GM19328 (cell line): ENCODE data around the gene CEP112.
"Not testable (repeated sequence)": the region's sequence is repeated elsewhere in the genome, so short reads cannot be mapped to it uniquely, and the experiment has no call there.

Source experiments
- ATAC-seq: cut with Tn5 transposase; IDR thresholded peaks from one replicate; pipeline ENCODE4 v1.9.1; 2021; ENCODE audit warnings: mild to moderate bottlenecking, moderate library complexity; ENCODE audit not compliant: unreplicated experiment

Gene CEP112

DNA sequence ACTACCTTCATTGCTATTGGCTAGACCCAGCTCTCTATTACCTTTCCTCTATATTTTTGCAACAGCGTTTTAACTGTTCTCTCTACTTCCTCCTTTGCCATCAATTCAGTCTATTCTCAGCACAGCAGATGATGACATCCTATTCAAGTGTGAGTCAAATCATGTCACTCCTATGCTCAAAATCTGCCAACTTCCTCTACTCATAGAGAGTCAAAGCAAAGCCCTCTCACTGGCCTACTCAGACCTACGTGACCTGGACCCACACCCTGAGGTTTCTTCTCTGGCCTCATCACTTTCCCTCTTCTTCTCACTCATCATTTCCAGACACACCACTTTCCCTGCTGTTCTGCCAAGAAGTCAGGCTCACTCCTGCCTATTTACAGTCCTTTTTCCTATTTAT is 341.4 kb downstream of the CEP112 start:
- ATAC-seq, result no peak

DNA sequence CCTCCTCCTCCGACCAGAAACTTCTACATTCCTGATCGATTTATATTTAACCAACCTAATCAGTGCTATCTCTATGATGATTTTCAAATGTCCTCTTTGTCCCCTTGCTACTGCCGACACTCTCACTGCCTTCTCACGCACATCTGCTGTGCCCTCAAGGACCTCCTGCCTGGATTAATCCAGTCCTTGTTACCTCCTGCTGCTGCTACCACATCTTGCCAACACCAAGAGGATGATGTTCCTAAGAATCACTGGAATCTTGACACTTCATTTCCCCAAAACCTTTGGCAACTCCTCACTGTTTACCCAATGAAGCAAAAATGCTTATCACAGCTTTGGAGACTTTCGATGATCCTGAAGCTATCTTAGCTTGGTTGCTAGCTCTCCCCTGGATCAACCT is 343.2 kb downstream of the CEP112 start:
- no peak for ATAC-seq

DNA sequence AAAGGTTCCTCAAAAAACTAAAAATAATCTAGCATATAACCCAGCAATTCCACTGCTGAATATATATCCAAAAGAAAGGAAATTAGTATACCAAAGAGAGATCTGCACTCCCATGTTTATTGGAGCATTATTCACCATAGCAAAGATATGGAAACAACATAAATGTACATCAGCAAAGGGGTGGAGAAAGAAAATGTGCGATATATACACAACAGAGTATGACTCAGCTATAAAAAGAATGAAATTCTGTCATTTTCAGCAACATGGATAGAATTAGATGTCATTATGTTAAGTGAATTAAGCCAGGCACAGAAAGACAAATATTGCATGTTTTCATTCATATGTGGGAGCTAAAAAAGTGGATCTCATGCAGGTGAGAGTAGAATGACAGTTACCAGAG is 350.8 kb downstream of the CEP112 start:
- no peak for ATAC-seq

DNA sequence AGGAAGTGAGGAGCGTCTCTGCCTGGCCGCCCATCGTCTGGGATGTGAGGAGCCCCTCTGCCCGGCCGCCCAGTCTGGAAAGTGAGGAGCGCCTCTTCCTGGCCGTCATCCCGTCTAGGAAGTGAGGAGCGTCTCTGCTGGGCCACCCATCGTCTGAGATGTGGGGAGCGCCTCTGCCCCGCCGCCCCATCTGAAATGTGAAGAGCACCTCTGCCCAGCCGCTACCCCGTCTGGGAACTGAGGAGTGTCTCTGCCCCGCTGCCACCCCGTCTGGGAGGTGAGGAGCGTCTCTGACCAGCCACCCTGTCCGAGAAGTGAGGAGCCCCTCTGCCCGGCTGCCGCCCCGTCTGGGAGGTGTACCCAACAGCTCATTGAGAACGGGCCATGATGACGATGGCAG is 354.7 kb downstream of the CEP112 start:
- ATAC-seq, result not testable (repeated sequence)

DNA sequence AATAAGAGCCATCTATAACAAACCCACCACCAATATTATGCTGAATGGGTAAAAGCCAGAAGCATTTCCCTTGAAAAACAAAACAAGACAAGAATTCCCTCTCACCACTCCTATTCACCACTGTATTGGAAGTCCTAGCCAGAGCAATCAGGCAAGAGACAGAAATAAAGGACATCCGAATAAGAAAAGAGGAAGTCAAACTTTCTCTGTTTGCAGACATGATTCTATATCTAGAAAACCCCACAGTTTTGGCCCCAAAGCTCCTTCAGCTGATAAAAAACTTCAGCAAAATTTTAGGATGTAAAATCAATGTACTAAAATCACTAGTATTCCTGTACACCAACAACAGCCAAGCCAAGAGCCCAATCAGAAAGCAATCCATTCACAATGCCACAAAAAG is 358.7 kb downstream of the CEP112 start:
- ATAC-seq, result no peak

DNA sequence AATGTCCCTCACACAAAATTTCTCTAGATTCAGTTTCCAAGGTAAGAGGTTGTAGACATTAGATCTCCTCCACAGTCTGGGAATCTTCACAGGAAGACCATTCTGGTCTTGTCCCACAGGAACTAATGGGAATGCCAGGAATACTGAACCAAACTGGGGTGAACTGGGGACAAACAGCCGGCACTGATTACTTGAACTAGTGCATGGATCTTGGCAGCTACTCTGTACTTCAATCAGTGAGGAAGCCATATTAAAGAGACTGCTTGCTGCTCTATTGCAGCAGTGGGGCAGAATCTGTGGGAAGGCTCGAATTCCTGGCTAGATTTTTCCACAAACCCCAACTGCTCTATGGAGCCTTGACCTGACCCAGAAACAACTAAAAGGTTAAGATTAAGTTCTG is 361.6 kb downstream of the CEP112 start:
- no peak for ATAC-seq

DNA sequence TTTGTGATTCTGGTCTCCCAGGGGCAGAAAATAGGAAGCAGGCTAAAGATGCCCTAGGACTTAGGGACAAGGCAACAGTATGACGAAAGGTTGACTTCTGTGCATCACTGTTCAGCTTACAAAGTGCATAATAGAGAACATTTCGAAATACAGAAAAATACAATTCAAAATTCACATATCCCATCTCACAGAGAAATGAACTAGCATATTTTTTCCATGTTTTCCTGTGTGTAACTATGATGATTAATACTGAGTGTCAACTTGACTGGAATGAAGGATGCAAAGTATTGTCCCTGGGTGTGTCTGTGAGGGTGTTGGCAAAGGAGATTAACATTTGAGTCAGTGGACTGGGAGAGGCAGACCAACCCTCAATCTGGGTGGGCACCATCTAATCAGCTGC is 365.4 kb downstream of the CEP112 start:
- not testable (repeated sequence) for ATAC-seq

DNA sequence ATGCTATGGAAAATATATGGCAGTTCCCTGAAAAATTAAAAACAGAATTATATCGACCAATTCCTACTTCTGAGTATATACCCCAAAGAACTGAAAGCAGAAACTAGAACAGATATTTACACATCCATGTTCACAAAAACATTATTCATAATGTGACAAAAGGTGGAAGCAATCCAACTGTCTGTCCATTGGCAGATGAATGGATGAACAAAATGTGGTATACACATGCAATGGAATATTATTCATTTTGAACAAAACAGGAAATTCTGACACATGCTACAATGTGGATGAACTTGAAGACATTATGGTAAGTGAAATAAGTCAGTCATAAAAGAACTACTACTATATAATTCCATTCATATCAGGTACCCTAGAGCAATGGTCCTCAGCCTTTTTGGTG is 367.0 kb downstream of the CEP112 start:
- ATAC-seq, result no peak

DNA sequence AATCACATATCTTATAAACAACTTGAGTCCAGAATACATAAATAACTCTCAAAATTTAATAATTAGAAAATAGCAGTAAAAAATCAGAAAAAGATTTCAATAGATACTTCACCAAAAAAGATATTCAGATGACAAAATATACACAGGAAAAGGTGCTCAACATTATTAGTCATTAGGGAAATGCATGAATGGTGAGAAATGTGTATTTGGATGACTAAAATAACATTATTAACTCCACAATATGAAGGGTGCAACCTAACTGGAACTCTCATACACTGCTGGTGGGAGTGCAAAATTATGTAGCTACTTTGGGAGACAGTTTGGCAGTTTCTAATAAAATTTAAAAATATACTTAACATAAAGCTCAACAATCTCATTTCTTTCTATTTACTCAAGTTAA is 368.2 kb downstream of the CEP112 start:
- no peak for ATAC-seq

DNA sequence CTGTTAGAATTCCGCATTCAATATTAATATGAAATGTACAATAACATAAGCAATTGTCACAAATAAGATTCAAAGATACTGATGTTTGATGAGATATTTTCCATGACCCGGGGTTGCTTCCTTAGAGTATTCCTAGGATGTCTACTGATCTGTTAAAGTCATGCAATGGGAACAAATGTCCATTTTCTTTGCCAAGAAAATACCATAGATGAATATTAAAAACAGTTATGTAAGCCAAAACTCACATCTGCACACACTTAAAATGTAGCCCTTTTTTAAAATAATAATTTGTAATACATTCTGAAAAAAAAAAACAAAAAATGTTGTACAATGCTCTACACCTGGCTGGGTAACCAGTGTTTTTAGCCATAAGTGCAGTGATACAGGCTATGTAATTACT is 371.1 kb downstream of the CEP112 start:
- no peak for ATAC-seq

DNA sequence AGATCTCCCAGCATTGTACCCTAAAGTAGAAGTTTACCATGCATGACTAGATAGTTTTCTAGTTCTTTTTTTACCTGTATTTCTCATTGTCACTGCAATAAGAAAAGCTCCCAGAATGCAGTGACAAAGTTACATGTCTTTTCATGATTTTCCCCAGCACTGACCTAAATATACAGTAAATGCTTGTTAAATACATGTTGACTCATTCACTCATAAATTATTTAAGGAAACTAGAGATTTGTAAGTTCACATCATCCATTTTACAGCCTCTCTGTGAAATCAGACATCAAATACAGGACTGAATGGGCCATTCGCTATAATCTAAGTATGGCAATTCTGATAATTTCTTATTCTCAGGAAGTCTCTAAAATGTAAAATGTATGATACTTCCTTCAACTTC is 371.6 kb downstream of the CEP112 start:
- no peak for ATAC-seq

DNA sequence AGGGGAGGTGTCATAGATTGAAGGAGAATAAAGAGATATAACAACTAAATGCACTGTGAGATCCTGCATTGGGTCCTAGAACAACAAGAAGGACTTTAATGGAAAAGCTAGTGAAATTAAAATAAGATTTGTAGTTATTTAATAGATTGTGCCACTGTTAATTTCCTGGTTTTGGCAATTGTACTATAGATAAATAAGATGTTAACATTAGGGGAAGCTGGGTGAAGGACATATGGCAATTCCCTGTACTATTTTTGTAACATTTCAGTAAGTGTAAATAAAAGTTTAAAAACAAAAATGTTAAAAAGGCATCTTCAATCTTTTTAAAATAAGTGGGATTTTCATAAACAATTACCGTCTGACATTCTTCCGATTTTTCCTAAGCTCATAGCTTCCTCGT is 372.1 kb downstream of the CEP112 start:
- no peak for ATAC-seq

DNA sequence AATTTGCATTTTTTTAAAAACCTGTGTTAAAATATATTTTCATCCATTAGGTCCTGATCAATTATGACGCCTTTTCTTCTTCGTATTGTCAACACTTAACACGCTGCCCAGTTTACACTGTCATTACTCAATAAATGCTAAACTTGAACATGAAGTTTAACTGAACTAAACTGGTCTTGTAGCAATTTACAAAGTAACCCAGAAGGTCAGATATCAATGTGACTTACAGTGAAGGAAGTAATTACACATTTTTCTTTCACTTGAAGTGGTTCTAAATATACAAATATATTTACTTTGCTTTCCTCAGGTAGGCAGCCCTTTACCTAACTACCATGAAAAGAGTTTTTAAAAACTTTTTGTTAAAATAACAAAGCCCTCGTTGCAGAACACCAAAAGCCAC is 374.0 kb downstream of the CEP112 start:
- ATAC-seq, result no peak

DNA sequence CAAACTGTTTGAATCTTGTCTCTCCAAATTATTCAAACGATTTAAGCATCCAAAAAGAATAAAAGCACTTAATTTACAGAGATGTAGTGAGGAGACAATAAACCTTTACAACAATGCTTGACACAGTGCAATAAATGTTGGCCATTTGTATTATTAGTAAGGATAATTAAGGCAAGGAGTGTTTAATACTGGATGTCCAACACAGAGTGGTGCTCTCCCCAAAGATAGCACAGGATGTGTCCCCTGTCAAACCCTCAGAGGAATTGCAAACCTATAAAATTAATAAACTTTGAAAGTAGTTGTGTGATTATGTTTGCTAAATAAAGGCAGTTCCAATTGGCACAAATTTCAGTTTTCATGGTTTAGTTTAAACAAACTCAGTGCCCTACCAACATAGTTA is 377.5 kb downstream of the CEP112 start:
- no peak for ATAC-seq

DNA sequence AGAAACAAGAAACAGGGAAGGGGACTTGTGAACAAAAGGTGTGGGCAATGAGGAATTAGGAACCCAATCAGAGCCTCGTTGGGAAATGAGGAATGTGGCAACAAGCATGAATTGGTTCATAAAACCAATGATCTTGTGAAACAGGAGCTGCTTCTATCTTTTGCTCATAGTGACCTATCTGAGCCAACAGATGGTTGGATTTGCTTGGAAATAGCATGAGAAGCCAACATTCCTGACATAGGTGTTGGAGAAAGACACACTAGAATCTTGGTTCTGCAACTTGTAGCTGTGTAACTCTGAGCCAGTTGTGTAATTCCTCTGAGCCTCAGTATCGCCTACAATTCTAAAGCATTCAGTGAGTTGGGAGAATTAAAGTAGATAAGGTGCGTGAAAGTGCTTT is 378.6 kb downstream of the CEP112 start:
- no peak for ATAC-seq

DNA sequence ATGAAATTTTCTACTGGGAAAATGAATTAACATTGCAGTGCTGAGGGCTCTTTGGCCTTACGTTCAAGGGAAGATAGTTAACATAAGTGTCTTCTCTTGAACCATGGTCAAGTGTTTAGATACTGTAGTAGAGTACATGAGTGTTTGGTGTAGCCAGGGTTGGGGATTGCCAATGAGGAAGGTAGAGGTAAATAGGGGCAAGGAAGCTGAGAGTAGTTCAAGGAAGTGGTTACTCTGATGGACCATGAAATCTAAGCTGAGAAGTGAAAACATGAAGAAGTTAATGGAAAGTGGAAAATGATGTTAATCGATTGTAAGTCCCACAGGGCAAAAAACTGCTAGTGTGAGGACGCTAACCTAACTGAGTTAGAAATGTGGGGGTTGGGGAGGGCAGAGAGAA is 380.9 kb downstream of the CEP112 start:
- ATAC-seq, result no peak

DNA sequence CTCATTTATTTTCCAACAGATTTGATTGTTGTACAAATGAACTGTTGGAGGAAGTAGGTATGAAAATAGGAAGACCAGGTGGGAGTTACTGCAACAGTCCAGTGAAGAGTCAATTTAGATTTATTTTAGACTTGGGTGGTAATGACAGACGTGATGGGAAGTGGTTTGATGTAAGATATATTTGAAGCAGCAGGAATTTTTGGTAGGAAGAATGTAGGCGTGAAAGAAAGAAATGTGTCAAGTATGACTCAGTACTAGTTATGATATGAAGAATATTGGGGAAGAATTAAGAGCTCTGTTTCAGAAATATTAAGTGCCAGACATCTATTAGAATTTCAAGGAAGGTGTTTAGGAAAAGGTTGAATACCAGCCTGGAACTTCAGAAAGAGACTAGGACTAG is 382.6 kb downstream of the CEP112 start:
- ATAC-seq, result no peak

DNA sequence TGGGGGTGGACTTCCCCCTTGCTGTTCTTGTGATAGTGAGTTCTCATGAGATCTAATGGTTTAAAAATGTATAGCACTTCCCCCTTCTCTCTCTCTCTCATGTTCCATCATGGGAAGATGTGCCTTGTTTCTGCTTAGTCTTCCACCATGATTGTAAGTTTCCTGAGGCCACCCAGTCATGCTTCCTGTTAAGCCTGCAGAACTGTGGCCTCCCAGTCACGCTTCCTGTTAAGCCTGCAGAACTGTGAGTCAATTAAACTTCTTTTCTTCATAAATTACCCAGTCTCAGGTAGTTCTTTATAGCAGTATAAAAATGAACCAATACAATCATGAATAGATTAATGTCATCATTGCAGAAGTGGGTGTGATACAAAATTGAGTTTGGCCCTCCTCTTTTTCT is 383.4 kb downstream of the CEP112 start:
- not testable (repeated sequence) for ATAC-seq

DNA sequence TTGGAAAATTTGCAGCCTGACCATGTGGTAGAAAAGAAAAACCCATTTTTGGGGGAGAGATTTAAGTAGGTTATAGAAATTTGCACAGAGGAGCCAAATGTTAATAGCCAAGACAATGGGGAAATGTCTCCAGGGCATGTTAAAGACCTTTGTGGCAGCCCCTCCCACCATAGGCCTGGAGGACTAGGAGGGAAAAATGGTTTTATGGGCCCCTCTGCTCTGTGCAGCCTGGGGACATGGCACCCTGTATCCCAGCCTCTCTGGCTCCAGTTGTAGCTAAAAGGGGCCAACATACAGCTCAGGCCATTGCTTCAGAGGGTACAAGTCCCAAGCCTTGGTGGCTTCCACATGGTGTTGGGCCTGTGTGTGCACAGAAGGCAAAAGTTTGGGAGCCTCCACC is 384.6 kb downstream of the CEP112 start:
- no peak for ATAC-seq

DNA sequence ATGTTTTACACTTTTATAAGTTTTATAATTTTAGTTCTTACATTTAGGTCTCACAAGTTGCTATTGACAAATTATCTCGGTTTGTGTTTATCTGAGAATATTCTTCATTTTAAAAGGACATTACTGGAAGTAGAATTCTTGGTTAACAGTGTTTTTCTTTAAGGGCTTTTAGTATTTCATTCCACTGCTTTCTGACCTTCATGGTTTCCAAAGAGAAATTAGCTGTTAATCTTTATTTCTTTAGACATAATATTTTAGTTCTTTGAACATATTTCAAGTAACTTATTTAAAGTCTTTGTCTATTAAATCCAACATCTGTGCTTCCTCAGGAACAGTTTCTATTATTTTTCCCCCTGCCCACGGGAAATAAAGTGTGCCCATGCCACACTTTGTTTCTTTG is 390.4 kb downstream of the CEP112 start:
- no peak for ATAC-seq

DNA sequence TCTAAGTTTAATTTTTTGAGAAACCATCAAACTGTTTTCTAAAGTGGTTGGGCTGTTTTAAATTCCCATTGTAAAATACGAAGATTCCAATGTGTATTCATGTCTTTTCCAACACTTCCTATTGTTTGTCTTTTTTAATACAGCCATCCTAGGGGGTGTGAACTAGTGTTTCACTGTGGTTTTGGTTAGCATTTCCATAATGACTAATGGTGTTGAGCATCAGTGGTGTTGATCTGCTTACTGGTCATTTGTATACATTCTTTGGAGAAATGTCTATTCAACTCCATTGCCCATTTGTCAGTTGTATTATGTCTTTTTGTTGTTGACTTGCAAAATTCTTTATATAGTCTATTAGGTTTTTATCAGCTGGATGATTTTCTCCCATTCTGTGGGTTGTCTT is 391.3 kb downstream of the CEP112 start:
- no peak for ATAC-seq

DNA sequence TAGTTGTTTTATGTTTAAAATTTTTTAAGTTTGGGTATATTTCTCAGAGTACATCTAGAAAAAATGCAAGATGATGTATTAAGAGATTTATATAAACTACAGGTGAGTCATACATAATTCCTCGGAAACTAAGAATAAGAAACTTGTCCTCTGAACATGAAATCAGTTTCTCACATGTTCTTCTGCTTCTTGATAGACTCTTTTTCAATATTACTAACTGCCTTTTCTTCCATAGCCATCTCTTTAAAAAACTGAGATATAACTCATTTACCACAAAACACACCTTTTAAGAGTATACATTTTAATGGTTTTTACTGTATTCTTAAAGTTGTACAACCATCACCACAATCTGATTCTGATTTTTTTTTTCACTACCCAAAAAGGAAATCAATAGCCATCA is 392.1 kb downstream of the CEP112 start:
- no peak for ATAC-seq

DNA sequence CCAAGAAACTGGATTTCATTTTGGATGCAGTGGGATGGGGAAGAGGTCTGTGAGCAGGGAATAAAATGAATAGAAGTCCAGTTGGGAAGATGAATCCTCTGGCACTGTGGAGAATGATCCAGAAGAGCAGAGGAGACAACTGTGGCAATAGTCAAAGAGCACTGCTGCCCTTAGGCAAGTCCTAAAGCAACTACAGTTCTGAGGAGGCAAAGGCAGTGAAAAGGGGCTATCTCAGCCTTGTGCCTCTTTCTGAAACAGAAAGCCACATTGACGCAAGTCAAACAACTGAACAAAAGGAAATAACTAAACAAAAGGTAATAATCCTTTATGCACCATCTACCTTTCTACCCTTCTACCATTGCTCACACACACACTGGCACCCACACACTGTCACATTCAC is 392.5 kb downstream of the CEP112 start:
- ATAC-seq, result no peak

DNA sequence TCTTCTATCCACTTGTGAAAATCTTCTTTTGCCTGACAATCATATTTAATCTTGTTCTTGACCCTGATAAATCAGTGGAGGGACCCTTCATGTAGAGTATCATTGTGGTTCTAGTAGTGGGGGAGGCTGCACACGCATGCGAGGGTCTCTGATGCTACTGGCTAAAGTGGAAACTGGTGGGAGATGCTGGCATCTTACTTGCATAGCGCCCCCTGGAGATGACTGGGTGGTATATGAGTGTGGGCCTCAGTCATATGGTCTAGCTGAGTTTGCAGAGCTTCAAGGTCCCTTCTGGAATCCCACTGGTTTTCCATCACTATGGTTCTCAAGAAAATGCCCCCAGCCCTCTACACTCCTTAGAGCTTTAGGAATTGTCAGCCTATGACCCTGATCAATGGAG is 394.1 kb downstream of the CEP112 start:
- no peak for ATAC-seq
